Measurements from ENCODE around the gene KCTD10. TPM values are rescaled to one million over a fixed set of nuclear protein-coding genes. Genes with fewer than 3 reads are reported as not detected.

KCTD10 gene
- total RNA-seq, 1 donor from 2014 or later = 128 TPM

- DNase-seq (ENCODE audit: low spot score) = no peak
- H3K4me1 Mint-ChIP-seq (ENCODE audit: unreplicated experiment) = peaks cover 23% of the 10 kb centered on the region
- H3K27me3 Mint-ChIP-seq (ENCODE audit: unreplicated experiment) = peaks cover 10% of the 10 kb centered on the region
- no peaks in the 10 kb centered on the region for H3K9me3 Mint-ChIP-seq (ENCODE audit: unreplicated experiment)
- H3K4me3 Mint-ChIP-seq (ENCODE audit: unreplicated experiment) = peak overlapping the region; percentile 63
- TF ChIP-seq CTCF (IDR thresholded peaks at IDR 0.05; ENCODE audit: unreplicated experiment) = no peak
- peak overlapping the region; percentile 31 for H3K27ac Mint-ChIP-seq (ENCODE audit: unreplicated experiment)
- peaks cover 55% of the 10 kb centered on the region for H3K36me3 Mint-ChIP-seq (ENCODE audit: low read depth, unreplicated experiment)
Measured at GRCh38 chr12:109523071-109523470, 46.0 kb upstream of the KCTD10 start.

GRCh38 chr12:109521831-109522230, 44.7 kb upstream of the KCTD10 start:
- H3K9me3 Mint-ChIP-seq (ENCODE audit: unreplicated experiment) = no peaks in the 10 kb centered on the region
- H3K27me3 Mint-ChIP-seq (ENCODE audit: unreplicated experiment) = peaks cover 7% of the 10 kb centered on the region
- H3K4me1 Mint-ChIP-seq (ENCODE audit: unreplicated experiment) = peaks cover 25% of the 10 kb centered on the region
- no peak for DNase-seq (ENCODE audit: low spot score)
- TF ChIP-seq CTCF (IDR thresholded peaks at IDR 0.05; ENCODE audit: unreplicated experiment) = no peak
- H3K36me3 Mint-ChIP-seq (ENCODE audit: low read depth, unreplicated experiment) = peaks cover 59% of the 10 kb centered on the region
- H3K4me3 Mint-ChIP-seq (ENCODE audit: unreplicated experiment) = peak overlapping the region; percentile 67
- no peak overlapping the region for H3K27ac Mint-ChIP-seq (ENCODE audit: unreplicated experiment)

GRCh38 chr12:109519787-109520186, 42.7 kb upstream of the KCTD10 start:
- Mint-ChIP-seq H3K27me3 (ENCODE audit: unreplicated experiment) (peaks cover 6% of the 10 kb centered on the region), H3K27ac (ENCODE audit: unreplicated experiment) (peak overlapping the region; percentile 85), H3K36me3 (ENCODE audit: low read depth, unreplicated experiment) (peaks cover 56% of the 10 kb centered on the region), H3K4me1 (ENCODE audit: unreplicated experiment) (peaks cover 25% of the 10 kb centered on the region), H3K9me3 (ENCODE audit: unreplicated experiment) (no peaks in the 10 kb centered on the region), H3K4me3 (ENCODE audit: unreplicated experiment) (no peak overlapping the region)
- no peak for DNase-seq (ENCODE audit: low spot score)
- TF ChIP-seq CTCF (IDR thresholded peaks at IDR 0.05; ENCODE audit: unreplicated experiment) = no peak

GRCh38 chr12:109518820-109519665, 41.9 kb upstream of the KCTD10 start:
- Mint-ChIP-seq H3K27ac (ENCODE audit: unreplicated experiment) (peak overlapping the region; percentile 91), H3K9me3 (ENCODE audit: unreplicated experiment) (no peaks in the 10 kb centered on the region), H3K36me3 (ENCODE audit: low read depth, unreplicated experiment) (peaks cover 59% of the 10 kb centered on the region), H3K4me1 (ENCODE audit: unreplicated experiment) (peaks cover 25% of the 10 kb centered on the region), H3K4me3 (ENCODE audit: unreplicated experiment) (no peak overlapping the region), H3K27me3 (ENCODE audit: unreplicated experiment) (peaks cover 6% of the 10 kb centered on the region)
- peak; percentile 83 for TF ChIP-seq CTCF (IDR thresholded peaks at IDR 0.05; ENCODE audit: unreplicated experiment)
- peak; percentile 75 for DNase-seq (ENCODE audit: low spot score)

- Mint-ChIP-seq H3K27me3 (ENCODE audit: unreplicated experiment) (peaks cover 8% of the 10 kb centered on the region), H3K36me3 (ENCODE audit: low read depth, unreplicated experiment) (peaks cover 56% of the 10 kb centered on the region), H3K4me1 (ENCODE audit: unreplicated experiment) (peaks cover 25% of the 10 kb centered on the region), H3K4me3 (ENCODE audit: unreplicated experiment) (no peak overlapping the region), H3K27ac (ENCODE audit: unreplicated experiment) (no peak overlapping the region), H3K9me3 (ENCODE audit: unreplicated experiment) (no peaks in the 10 kb centered on the region)
- no peak for DNase-seq (ENCODE audit: low spot score)
- no peak for TF ChIP-seq CTCF (IDR thresholded peaks at IDR 0.05; ENCODE audit: unreplicated experiment)
Measured at GRCh38 chr12:109517619-109518018, 40.5 kb upstream of the KCTD10 start.

All from endothelial cell (in vitro differentiated cells).